COR-L47 (cell line): Measurements from ENCODE around the gene ARHGAP18.

ENCODE experiments used
- DNase-seq: peaks from one replicate; lab custom pipeline; 2025; lab: John Stamatoyannopoulos, UW

The ARHGAP18 gene

DNA sequence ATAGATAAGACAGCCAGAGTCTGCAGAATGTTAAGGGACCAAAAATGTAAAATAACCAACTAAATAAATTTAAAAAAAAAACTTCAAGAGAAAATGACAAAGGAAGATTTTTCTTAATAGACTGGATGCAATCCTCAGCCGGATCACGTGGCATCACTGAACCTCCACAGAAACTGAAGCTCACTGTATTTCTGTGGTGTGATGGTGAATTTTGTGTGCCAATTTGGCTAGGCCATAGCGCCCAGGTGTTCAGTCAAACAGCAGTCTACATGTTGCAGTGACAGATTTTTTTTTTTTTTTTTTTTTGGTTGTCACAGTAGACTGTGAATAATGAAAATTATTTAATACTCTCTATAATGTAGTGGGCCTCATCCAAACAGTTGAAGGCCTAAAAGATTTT is 95.5 kb downstream of the ARHGAP18 start:
- DNase-seq, result no peak

DNA sequence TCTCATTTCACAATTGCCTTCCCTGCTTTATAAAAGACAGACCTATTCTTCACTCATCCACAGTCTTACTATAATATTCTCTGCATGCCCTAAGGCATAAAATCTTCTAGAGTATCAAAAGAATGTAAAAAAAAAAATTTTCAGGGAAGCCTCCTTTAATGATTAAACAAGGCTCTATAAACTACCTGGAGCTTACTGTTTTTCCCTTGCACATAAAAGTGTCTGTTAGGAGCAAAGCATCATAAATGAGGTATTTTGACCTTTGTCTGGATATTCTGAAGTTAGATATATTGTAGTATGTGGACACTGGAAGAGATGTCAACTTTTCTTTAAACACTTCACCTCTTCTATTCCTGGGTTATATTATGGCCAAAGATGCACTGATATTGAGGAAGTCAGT is 97.5 kb downstream of the ARHGAP18 start:
- DNase-seq, result no peak

DNA sequence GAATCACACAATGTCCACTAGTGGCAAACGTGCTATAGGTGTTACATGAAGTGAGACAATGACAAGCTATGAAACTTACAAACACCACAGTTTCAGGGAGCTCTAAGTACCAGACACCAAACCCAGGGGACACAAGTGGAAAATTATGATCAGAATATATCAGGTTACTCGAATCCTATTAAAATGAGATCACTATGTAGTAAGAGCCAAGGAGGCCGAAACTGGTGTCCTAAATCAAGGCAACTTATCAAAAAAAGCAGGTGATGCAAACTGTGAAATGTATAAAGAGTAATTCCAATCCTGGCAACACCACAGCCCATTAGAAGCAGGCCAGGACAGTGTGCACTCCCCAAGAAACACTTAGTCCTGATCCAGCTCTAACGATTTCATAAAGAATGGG is 100.3 kb downstream of the ARHGAP18 start:
- no peak for DNase-seq

DNA sequence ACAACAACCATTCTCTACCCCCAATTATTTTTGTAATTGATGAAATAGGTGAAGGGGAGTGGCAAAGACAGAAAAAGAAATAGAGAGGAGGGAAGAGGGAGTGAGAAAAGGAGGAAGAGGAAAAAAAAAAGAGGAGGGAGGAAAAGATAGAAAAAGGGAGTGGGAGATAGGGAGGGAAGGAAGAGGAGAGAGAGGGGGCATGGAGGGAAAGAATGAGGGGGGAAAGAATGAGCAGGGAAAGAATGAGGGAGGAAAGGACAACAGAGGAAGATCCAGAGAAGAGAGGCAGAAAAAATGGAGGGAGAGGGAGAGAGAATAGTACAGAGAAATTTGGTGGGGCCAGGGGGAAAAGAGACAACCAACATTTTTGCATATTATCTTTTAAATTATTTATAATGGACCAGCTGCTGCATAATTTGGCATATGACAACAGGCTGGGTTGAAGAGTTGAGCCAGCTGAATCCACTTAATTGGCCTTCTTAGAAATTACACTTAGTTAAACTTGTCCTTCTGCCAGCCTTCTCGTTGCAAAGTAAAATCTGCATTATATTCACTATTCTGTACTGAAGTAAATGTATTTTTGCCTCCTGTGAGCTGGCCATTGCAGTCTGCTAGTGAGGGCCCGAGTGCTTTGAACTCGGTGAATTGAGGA is 101.0 kb downstream of the ARHGAP18 start:
- DNase-seq, result no peak

DNA sequence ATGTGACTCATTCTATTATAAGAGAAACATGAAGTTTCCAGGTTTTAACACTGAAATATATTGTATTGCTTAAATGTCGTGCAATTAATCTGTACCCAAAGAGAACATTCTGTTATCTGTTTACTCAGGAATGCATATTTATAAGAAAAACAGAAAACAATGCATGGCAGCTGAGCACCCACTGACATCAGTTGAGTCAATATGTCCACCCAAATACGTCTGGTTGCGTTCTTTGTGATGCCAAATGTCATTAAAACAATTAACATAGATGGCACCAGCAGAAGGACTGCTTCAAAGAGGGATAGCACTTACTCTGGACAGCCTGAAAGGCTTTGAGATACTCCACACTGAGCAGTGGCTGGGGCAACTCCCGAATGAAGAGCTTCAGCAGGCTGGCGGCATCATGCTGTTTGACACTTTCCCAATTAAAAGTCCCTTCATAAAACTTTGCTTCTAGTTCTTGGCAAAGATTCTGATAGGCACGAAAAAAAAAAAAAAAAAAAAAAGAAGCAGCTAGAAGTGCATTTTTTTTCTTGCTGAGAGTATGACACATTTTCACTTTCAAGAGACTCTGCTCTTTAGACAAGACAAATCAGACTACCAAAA is 102.3 kb downstream of the ARHGAP18 start:
- no peak for DNase-seq

DNA sequence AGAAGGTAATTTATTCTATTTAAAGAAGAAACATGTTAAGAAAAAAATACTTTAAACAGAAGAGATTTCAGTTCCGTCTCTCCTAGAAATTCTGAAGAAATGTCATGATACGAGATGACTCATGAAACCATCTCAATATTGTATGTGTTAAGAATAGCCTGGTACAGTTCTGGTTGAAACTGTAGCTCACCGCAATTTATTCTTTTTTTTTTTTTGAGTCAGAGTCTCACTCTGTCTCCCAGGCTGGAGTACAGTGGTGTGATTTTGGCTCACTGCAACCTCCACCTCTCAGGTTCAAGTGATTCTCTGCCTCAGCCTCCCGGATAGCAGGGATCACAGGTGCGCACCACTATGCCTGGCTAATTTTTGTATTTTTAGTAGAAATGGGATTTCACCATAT is 103.3 kb downstream of the ARHGAP18 start:
- no peak for DNase-seq

DNA sequence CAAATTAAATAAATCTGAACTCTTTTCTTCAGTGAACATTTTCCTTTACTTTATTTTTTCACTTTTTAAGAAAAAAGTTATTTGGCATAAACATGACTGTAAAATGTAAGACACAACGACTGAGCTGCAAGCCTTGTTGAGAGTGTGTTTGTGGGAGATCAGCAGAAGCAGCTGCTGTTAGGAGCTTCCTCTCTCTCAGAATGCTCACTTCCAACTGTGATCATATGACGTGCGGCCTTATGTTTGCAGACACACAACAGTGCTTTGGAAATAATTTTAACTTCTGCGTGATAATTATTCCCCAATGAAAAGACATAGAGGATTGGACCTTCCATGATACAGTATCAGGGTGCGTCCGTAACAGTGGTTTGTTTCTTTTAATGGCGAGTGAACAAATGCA is 104.0 kb downstream of the ARHGAP18 start:
- no peak for DNase-seq

DNA sequence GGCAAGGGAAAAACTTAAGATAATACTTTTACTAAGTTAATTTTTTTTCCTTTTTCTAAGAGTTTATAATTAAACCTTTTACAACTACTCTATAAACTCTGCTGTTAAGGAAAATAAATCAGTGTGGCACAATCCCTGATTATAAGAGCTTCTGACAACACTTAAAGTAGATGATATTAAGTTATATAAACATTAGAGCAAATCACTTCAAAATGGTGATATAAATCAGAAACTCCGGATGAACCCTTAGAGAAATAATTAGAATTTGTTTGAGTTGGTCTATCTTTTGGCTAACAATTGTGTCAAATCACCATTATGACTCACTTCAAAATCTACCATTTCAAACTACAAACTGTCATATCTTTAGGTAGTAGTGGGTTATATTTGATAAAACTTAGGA is 104.9 kb downstream of the ARHGAP18 start:
- no peak for DNase-seq

DNA sequence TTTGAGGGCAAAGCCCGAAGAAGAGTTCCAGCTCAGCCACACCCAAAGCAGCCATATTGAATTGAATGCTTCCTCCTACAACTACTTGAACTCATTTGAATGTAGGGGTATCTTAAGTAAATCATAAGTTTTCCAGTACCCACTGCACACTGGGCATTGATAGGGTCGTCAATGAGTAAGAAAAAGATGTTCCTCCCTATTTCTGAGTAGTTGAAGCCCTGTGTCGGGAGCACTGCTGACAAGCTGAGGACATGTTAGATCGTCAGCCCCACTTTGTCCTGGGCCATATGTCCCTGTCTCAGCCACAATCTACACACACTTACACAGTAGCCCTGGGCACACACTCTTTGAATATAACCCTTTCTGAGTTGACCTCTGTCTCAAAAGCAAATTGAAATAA is 105.7 kb downstream of the ARHGAP18 start:
- DNase-seq, result no peak

DNA sequence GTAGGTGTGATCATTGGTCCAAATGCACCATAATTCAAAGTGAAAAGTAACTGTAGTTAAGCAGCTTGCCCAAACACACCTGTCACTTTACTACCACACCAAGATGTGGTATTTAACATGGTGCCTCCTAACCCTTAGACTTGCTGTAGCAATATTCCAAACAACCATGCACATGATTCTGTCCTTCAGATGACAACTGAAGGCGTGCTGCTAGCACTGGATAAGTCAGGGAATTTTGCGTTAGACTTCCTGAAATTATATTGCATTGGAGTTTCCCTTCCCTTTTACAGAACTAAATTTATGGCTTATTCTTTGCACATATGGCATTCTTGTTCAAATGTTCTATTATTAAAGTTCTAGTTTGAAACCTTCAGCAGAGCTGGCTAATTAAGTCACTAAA is 106.2 kb downstream of the ARHGAP18 start:
- no peak for DNase-seq

DNA sequence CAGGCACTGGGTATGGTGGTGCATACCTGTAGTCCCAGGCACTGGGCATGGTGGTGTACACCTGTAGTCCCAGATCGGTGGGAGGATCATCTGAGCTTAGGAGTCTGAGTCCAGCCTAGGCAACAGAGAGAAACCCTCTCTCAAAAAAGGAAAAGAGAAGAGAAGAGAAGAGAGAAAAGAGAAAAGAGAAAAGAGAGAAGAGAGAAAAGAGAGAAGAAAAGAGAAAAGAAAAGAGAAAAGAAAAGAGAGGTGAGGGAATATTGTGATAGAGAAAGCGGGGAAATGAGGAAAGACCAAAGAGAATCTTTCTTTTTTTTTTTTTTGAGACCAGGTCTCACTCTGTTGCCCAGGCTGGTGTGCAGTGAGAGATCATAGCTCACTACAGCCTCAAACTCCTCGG is 108.7 kb downstream of the ARHGAP18 start:
- DNase-seq, result no peak

DNA sequence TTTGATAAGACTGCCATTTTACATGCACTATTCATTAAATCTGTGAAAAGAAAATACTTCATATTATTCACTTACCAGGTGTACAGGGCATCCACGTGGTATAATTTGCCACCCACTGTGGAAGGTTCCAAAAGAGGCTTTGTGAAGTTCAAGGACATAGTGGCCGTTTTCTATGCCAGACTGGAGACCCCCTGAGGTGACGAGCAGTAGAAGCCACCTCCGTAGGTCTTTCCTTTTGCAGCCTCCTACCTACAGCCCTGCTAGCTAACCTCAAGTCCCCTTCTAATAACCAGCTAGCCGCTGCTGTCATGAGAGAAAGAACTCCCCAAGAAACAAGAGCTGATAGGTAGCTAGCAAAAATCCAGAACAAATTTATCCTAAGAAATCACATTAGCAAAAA is 110.5 kb downstream of the ARHGAP18 start:
- peak; percentile 45 for DNase-seq

DNA sequence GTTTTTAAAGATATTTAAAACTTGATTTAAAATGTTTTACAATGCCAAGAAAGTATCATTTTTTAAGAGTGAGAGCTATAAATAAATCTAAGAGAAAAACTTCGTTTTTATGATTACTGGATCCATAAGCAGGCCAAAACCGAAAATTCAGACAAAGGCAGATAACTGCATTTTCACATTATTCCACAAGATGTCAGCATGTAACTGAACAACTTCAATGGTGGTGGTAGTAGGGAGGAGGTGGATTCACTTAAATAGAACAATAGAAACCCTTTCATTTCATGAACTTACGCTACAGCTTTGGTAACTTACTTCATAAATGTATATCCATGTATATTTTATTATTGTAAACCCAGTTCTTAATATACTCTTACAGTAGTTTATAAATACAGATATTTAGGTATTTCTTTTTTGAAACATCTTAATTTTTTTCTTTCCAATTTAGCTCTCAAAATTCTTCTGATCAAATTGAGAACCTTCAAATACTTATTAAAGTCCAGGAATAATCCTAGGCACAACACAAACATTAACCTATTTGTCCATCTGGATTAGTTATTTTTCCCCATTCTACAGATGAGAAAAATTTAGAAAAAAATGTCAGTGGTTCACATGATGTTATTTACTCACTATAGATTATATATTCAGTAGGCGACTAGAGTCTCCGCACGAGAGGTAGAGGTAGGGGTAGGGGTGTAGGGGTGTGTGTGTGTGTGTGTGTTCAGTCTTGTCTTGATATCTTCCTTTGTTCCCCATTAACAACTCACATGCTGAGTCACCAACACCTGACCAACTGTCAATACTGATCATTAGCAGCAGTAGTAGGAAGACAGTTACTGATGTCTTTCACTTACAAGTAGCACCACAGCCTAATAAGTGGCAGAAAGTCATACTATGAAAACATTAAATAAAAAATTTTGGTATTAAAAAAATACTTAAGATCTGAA is 111.5 kb downstream of the ARHGAP18 start:
- peak; percentile 29 for DNase-seq

DNA sequence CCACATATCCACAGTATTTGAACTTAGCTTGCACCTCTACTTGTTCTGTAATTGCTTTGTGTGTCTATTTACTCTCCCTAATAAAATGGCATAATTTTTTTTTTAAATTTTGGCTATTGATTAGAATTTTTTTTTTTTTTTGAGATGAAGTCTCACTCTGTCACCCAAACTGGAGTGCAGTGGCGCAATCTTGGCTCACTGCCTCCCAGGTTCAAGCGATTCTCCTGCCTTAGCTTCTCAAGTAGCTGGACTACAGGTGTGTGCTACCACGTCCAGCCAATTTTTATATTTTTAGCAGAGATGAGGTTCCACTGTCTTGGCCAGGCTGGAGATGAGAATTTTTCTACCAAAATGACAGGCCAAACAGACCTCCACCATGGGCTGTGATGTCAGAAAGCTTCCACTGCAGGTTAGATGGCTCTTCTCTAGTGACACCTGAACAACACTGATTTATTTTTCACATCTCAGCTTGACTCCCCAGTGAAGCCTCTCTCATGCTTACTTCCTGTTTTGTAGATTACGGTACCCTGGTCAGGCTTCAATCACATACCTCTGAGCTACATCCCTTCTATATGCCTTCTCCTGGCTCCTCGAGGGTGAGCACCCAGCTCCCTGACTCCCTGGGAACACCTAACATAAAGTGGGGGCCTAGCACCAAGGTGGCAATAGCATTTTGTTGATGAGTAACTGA is 112.8 kb downstream of the ARHGAP18 start:
- no peak for DNase-seq

DNA sequence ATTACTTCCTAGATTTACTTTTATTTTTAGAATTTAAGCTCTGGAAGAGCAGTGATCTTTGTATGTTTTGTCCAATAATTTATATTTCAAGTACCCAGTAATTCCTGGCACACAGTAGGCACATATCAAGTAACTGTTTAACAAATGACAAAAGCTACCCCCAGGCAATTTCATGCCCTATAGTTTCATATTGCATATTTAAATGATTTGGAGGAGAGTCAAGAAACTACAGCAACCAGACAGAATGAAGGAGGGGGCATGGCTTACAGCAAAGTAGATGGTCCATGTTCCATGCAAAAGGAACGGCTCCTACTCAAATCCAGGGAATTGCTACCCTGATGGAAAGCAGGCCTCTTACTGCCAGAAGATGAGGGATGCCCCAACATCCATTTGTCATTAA is 113.5 kb downstream of the ARHGAP18 start:
- DNase-seq, result no peak

DNA sequence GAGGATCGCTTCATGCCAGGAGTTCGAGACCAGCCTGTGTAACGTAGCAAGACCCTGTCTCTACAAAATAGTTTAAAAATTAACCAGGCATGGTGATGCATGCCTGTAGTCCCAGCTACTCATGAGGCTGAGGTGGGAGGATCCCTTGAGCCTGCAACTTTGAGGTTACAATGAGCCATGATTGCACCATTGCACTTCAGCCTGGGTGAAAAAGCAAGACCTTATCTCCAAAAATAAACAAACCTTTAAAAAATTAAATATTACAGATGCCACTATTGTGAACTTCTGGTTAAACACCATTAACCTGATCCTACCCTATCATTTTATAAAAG is 116.8 kb downstream of the ARHGAP18 start:
- no peak for DNase-seq

DNA sequence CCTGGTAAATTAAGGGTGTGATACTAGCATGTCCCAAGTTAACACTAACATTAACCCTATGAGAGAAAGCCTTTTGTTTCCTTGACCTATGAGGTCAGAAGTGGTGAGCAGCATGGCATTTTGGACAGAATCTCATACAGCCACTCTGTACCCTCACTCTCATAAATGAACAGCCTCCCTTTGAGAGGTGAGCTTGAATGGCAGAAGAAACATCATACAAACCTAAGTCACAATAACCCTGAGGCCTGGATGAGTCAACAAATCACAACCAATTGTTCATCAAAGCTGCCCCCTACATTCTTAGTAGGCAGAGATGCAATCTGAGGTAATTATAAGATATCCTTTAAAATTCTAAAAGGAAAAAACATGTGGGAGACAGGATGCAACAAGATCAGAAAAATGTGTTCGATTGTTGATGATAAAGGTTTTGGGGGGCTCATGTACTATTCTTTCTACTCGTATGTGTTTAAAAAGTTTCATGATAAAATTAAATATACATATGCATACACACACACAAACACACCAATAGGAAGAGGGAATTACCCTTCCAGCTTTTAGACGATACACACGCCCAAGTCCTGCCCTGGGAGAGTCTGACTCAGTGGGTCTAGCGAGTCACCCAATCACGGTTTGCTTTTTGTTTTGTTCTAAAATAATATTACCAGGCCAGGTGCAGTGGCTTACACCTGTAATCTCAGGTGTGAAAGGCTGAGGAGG is 117.3 kb downstream of the ARHGAP18 start:
- no peak for DNase-seq

DNA sequence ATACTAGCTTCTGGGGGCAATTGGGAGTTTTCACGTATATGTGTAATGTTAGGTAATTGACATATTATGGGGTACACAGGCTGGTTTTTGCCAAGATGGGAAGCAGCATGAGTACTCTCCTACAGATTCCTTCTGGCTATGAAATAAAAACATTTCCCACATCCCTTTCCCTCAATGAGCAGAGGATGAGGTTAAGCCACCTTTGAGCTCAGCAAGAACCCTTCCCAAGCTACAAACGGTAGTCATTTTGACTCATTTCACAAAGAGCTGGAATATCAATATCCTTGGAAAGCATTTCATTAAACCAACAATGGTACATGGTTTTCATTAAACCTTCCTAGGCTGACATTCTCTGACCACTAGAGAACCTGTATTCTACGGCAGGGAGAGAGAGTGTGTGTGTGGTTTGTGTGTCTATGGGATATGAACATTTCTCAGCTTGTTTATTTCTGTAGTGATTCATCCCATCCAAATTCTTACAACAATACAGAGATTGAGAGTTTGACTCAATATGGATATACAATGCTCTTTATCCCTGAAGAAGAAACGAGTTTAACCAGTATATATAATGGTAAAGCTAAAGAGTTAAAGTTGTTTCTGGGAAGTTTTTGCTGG is 119.5 kb downstream of the ARHGAP18 start:
- DNase-seq, result no peak

DNA sequence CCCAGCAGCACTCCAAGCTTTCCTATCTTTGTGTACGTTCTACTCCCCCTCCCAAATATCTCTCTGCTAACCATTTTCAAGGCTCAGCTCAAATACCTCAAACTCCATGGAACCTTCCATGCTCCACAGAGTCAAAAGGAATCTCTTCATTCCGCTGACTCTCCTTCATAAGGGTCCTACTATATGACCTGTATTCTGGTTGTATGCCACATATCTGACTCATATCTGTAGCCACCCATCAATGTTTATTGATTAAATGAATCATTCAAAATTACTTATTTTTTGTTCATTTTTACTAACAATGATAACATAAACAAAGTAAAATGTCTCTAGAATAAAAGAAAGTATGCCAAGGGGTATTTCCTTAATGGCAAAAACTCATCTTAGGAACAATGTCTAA is 123.2 kb downstream of the ARHGAP18 start:
- DNase-seq, result no peak

DNA sequence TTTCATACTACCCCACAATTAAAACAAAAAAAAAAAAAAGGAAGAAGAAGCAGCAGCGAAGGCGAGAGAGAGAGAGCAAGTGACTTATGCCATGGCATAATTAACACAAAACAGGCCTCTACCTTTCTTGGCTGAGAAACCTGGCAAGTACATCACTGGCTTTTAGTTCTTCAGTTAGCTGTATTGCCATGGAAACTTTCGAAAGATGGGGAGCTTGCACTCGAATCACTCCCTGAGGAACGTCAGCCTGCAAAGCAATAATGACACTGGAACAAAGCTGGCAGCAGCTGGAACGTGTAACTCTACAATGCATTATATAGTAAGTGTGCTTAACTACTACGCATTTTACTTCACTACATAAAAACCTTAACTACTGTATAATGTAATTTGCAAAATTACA is 126.1 kb downstream of the ARHGAP18 start:
- no peak for DNase-seq

DNA sequence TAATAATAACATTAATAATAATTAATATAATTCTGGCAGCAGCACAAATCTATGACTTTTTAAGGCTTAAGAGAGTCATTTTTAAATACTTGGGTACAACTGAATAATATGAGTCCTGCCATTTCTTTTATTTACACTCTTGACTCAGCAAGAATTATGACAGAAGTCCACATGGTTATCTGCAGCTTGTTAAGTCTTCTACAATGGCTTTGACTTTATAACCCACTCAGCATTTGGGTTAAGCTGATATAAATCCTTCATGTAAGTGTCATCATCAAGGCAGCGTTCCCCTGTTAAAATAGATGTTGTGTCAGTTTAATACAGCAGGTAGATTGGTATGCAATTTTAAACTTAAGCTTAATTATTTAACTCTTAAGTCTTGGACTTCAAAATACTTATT is 131.7 kb downstream of the ARHGAP18 start:
- no peak for DNase-seq

DNA sequence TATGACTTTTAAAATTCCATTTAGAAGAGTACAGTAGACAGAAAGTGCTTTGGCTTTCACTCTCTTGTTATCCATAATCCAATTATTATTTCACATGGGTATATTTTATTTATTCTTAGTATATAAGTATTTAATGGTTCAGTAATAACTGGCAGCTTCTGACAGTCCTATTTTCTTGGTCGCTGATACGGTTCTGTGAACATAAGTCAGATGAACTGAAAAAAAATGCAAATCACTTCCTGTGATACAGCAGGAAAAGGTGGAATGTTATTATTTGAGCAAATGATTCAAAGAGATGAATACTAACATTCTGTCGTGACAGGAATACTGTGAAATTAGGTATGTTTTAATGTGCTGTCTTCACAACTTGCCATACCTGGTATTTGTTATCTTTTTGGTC is 132.3 kb downstream of the ARHGAP18 start:
- DNase-seq, result no peak
